HG03457 (cell line): ENCODE data around the gene ELMO3.

Source experiments
- ATAC-seq: cut with Tn5 transposase; IDR thresholded peaks from one replicate; pipeline ENCODE4 v1.9.1; 2021; ENCODE audit warnings: moderate number of reproducible peaks; ENCODE audit not compliant: unreplicated experiment

Gene ELMO3

GRCh38 chr16:67163999-67164558 is 34.9 kb upstream of the ELMO3 start:
- ATAC-seq, result no peak

DNA sequence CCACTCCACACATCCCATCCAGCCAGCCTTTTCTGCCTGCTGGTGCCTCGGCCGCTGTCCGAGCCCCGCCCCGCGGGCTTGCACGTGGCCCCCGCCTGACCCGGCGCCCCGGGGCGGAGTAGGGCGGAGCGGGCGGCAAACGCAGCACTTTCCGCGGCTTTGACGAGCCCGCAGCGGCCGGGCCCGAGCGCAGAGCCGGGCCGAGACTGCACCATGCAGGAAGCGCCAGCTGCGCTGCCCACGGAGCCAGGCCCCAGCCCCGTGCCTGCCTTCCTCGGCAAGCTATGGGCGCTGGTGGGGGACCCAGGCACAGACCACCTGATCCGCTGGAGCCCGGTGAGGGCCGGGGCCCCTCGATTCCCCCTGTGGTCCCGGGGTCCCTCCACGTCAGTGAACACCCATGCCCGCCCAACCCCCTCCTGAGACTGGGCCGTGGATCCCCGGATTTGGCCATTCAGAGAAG is 34.3 kb upstream of the ELMO3 start, which contains the start of gene HSF4:
Gene HSF4 (plus strand): TSS at position 147 of the 463 bp plus-strand sequence. CDS start 67 bp downstream, at position 214.
- no peak for ATAC-seq

DNA sequence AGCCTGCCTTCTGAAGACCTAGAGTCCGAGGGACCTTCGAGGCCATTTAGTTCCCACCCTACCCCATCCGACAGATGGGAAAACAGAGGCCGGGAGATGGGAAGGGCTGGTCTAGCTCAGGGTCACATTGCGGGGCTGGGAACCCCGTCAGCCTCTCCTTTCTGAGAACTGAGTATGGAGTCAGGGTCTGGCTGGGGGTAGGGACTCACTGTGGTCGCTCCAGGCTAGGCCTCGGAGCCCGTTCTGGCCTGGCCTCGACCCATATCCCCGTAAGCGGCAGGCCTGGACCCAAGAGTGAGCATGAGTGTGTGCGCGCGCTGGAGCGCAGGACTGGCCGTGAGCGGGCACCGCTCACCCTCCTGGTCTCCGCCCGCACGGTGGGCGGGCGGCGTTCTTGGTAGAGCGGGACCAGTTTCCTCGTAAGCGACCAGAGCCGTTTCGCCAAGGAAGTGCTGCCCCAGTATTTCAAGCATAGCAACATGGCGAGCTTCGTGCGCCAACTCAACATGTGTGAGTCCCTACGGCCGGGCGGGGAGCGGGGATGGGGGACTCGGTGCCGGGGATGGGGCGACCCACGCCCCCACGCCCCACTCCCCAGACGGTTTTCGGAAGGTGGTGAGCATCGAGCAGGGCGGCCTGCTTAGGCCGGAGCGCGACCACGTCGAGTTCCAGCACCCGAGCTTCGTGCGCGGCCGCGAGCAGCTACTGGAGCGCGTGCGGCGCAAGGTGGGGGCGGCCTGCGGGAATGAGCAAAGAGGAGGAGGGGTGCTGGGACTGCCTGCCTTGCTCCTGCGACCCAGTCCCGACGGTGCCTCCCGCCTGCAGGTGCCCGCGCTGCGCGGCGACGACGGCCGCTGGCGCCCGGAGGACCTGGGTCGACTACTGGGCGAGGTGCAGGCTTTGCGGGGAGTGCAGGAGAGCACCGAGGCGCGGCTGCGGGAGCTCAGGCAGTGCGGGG is 33.5 kb upstream of the ELMO3 start:
- ATAC-seq, result no peak

GRCh38 chr16:67166110-67166547 is 32.8 kb upstream of the ELMO3 start:
- ATAC-seq, result no peak

- no peak for ATAC-seq
These were observed 32.2 kb upstream of the ELMO3 start for GRCh38 chr16:67166598-67167168.

- ATAC-seq, result no peak
These were observed 31.3 kb upstream of the ELMO3 start for GRCh38 chr16:67167588-67167987.

GRCh38 chr16:67169011-67169451 is 29.9 kb upstream of the ELMO3 start:
- no peak for ATAC-seq

DNA sequence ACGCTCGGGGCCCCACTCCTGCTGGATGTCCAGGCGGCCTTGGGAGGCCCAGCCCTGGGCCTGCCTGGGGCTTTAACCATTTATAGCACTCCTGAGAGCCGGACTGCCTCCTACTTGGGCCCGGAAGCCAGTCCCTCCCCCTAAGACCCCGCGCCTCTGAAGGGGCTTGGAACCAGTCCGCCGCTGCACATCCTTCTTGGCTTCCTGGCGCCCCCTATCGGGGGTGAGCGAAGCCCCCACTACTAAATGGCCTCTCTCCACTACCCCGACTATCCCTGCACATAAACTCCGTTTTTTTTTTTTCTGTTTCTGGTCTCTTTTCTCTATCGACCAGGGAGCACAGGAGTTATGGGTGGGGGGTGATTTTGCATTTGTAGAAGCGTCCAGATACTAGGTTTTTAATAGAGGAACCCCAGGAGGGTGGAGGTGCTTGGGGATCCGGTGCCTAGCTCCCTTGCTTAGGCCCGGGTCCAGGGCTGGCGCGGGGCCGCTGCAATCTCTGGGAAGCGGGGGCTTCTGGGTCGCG is 29.2 kb upstream of the ELMO3 start:
- ATAC-seq, result no peak

- ATAC-seq, result peak; percentile 34
These were observed 28.6 kb upstream of the ELMO3 start, which contains the start of gene NOL3 for GRCh38 chr16:67170168-67170948. Gene NOL3, plus strand, starts transcription at chr16:67170538.

DNA sequence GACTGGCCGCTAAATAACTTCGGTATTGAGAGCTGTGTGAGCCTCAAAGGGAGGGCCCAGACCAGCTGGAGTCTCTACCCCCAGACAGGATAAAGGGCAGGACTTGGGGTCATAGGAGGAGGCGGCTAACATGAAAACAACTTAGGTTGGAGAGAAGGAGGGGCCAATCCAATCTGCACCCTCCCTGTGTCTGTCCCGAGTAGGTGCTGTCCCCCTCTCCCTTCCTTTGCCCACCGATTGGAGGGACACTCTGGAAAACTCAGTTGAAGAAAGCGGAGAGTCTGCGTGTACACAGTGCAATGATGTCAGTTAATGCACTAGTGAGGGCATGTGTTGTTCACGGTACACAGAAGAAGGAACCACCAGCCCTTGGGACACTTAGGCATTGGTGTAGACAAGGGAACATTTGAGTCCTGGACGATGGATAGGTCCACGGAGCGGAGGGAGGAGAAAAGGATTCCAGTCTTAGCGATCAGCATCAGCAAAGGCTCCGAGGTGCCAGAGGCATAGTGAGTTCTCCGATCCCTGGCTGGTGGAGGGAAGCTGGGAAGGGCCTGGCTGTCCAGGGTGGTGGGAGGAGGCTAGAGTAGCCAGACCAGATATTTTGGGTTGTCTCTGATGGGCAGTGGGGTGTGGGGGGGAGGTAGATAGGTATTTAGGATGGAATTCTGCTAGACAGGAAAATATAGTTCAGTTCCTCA is 27.8 kb upstream of the ELMO3 start:
- ATAC-seq, result no peak

DNA sequence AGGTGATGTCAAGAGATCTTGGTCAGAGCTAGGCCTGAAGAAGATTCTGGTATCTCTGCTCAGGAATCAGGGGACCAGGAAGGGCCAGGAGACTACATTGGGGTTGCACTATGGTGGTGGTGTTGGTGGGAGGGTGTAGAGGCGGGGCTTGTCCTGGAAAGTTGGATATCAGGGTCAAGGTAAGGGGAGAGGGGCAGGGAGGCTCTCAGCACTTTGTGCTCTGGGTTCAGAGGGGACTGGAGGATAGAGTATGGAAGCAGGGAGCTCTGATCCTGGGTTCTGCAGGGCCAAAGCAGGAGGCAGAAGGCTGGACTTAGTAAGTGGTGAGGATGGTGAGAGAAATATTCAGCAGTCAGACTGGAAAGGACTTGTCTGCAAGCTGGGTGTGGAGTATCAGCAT is 25.6 kb upstream of the ELMO3 start:
- ATAC-seq, result no peak

DNA sequence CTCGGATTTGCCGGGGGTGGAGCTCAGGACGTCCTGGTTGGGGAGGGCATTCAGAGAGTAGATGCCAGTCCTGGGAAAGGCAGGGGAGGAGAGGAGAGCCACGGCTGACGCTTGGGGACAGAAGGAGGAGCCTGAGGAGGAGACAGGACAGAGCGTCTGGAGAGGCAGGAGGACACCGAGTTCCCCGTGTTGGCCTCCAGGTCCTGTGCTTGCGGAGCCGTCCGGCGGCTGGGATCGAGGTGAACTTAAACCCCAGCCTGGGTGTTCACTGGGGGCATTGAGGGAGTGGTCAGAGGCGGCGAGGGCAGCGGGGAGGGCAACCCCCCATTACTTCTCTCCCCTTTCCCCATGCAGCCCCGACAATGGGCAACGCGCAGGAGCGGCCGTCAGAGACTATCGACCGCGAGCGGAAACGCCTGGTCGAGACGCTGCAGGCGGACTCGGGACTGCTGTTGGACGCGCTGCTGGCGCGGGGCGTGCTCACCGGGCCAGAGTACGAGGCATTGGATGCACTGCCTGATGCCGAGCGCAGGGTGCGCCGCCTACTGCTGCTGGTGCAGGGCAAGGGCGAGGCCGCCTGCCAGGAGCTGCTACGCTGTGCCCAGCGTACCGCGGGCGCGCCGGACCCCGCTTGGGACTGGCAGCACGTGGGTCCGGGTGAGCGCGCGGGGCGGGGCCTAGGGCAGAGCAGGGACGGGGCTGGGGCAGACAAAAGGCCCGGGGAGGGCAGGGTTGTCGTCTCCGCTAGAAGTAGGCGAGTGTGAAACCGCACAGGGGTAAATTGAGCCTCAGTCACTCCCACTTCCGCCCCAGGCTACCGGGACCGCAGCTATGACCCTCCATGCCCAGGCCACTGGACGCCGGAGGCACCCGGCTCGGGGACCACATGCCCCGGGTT is 24.9 kb upstream of the ELMO3 start:
- ATAC-seq, result no peak

GRCh38 chr16:67174706-67175231 is 24.2 kb upstream of the ELMO3 start:
- no peak for ATAC-seq

- no peak for ATAC-seq
These were observed 22.3 kb upstream of the ELMO3 start for GRCh38 chr16:67176662-67177061.

GRCh38 chr16:67177743-67178699 is 20.9 kb upstream of the ELMO3 start:
- ATAC-seq, result no peak

GRCh38 chr16:67179421-67180080 is 19.4 kb upstream of the ELMO3 start:
- no peak for ATAC-seq

DNA sequence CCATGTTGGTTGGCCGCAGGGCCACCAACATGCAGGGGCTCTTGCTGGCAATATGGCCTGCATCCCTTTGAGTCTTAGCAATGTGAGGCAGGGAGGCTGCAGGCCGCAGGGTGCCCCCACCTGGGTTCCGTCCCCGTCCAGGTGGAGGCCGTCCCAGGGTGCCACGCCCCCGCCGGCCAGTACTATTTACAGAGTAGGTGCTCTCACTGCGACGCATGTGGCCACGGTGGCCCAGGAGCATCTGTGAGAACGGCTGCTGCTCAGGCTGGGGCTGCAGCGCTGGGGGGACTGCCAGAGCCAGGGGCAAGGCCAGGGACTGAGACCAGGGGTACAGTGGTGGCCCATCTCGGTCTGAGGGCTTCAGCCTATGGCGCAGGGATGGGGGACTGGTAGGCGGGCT is 18.8 kb upstream of the ELMO3 start:
- no peak for ATAC-seq
